H1 (cell line): ENCODE measurements around the gene TEX54. TPM values are rescaled to one million over a fixed set of nuclear protein-coding genes. Genes with fewer than 3 reads are reported as not detected.

Experiments
- CTCF ChIA-PET: fragments of 300-600 bp; sonication (Branson Sonifier 250); formaldehyde crosslinking; loops from one replicate; lab custom pipeline; 2021; ENCODE audit not compliant: partially characterized antibody; lab: Charles Lee
- POLR2A ChIA-PET: fragments of 300-600 bp; sonication (Branson Sonifier 250); formaldehyde crosslinking; loops from one replicate; lab custom pipeline; 2021; ENCODE audit warnings: inconsistent platforms; ENCODE audit not compliant: partially characterized antibody; lab: Charles Lee
- DNase-seq, 2 experiments: peaks; one replicate each; pipeline versions ENCODE4 v3.0.0 to v3.0.0-alpha.2; 2010 to 2022; ENCODE audit warnings: low spot score in 2 of 2, low read depth in 1 of 2, mixed read lengths in 1 of 2
- FAIRE-seq: peaks from 2 replicates; lab custom pipeline; 2011; peaks lifted over from hg19 to GRCh38; lab: Jason Lieb, UNC
- H2AFZ ChIP-seq: 2 replicates; pipeline ENCODE4 v1.8.1; 2012; ENCODE audit warnings: low read length, inconsistent platforms
- H2AK5ac ChIP-seq: 2 replicates; pipeline ENCODE4 v1.6.1; 2013; ENCODE audit warnings: low read depth, low read length
- H2BK120ac ChIP-seq: replicated peaks from 2 replicates; pipeline ENCODE3; 2013; ENCODE audit warnings: low read depth, low read length, inconsistent platforms
- H2BK12ac ChIP-seq: 2 replicates; pipeline ENCODE4 v1.6.1; 2013; ENCODE audit warnings: low read depth, low read length
- H2BK15ac ChIP-seq: 2 replicates; pipeline ENCODE4 v1.6.1; 2013; ENCODE audit warnings: low read length
- H2BK20ac ChIP-seq: 2 replicates; pipeline ENCODE4 v1.6.1; 2013; ENCODE audit warnings: low read length
- H2BK5ac ChIP-seq: 2 replicates; pipeline ENCODE4 v1.6.1; 2013; ENCODE audit warnings: low read depth, low read length
- H3K14ac ChIP-seq: 2 replicates; pipeline ENCODE4 v1.6.1; 2013; ENCODE audit warnings: inconsistent platforms; ENCODE audit not compliant: insufficient read length
- H3K18ac ChIP-seq: 2 replicates; pipeline ENCODE4 v1.6.1; 2013; ENCODE audit warnings: low read length; ENCODE audit errors: extremely low read depth
- H3K23ac ChIP-seq: 2 replicates; pipeline ENCODE4 v1.6.1; 2013; ENCODE audit warnings: inconsistent platforms; ENCODE audit not compliant: insufficient read length
- H3K23me2 ChIP-seq: 2 replicates; pipeline ENCODE4 v1.6.1; 2013; ENCODE audit warnings: low read depth, low read length
- H3K27ac ChIP-seq: 2 replicates; pipeline ENCODE4 v1.6.1; 2011; ENCODE audit warnings: low read depth, low read length, inconsistent platforms
- H3K27me3 ChIP-seq, 4 experiments: replicated peaks in 1 of 4; 1 replicate in 1 of 4; 2 replicates in 3 of 4; pipeline versions ENCODE4 v1.6.1 to v1.8.1; 2011 to 2013; ENCODE audit warnings: low read length in 3 of 4, mild to moderate bottlenecking in 3 of 4, inconsistent platforms in 2 of 4, mixed read lengths in 2 of 4, moderate library complexity in 1 of 4; ENCODE audit not compliant: control insufficient read depth in 3 of 4, insufficient read depth in 3 of 4; ENCODE audit errors: extremely low read depth in 1 of 4
- H3K36me3 ChIP-seq, 4 experiments: 2 replicates each; pipeline versions ENCODE4 v1.6.1 to v1.8.1; 2011 to 2013; ENCODE audit warnings: mild to moderate bottlenecking in 4 of 4, low read length in 3 of 4, moderate library complexity in 2 of 4, control low read depth in 1 of 4, inconsistent platforms in 1 of 4; ENCODE audit not compliant: insufficient read depth in 4 of 4, control insufficient read depth in 2 of 4
- H3K4ac ChIP-seq: replicated peaks from 2 replicates; pipeline ENCODE3; 2013; ENCODE audit warnings: low read length, low read depth, mixed read lengths, inconsistent platforms; ENCODE audit not compliant: insufficient read length
- H3K4me1 ChIP-seq, 4 experiments: replicated peaks in 1 of 4; 1 replicate in 1 of 4; 2 replicates in 3 of 4; pipeline versions ENCODE4 v1.6.1 to v1.8.1; 2011 to 2013; ENCODE audit warnings: low read length in 3 of 4, inconsistent platforms in 2 of 4, mixed read lengths in 1 of 4; ENCODE audit not compliant: insufficient read depth in 4 of 4, control insufficient read depth in 3 of 4
- H3K4me2 ChIP-seq, 2 experiments: 2 replicates each; pipeline versions ENCODE4 v1.6.1 to v1.8.1; 2011 to 2013; ENCODE audit warnings: low read depth in 2 of 2, low read length in 2 of 2, control low read depth in 1 of 2, inconsistent platforms in 1 of 2, mild to moderate bottlenecking in 1 of 2; ENCODE audit not compliant: insufficient read depth in 1 of 2
- H3K4me3 ChIP-seq, 4 experiments: fragments of 200-600, 300-600 bp in 1 of 4; sonication (generic), shearing (Covaris generic), sonication (Bioruptor Twin) in 1 of 4; 2 replicates each; pipeline versions ENCODE4 v1.5.1 to v1.8.1; 2011 to 2016; ENCODE audit warnings: low read length in 4 of 4, low read depth in 3 of 4, control low read depth in 2 of 4, inconsistent platforms in 2 of 4, mild to moderate bottlenecking in 2 of 4, mixed read lengths in 1 of 4, moderate library complexity in 1 of 4; ENCODE audit not compliant: insufficient read depth in 2 of 4; ENCODE audit errors: extremely low read depth in 1 of 4
- H3K56ac ChIP-seq: replicated peaks from 2 replicates; pipeline ENCODE3; 2013; ENCODE audit warnings: low read depth, mild to moderate bottlenecking, mixed read lengths, low read length, inconsistent platforms; ENCODE audit not compliant: insufficient read length
- H3K79me1 ChIP-seq: 2 replicates; pipeline ENCODE4 v1.6.1; 2013; ENCODE audit warnings: low read depth, low read length, control low read depth
- H3K79me2 ChIP-seq, 2 experiments: 2 replicates each; pipeline versions ENCODE4 v1.6.1 to v1.8.1; 2012 to 2013; ENCODE audit warnings: low read length in 2 of 2, mild to moderate bottlenecking in 2 of 2, inconsistent platforms in 1 of 2; ENCODE audit not compliant: insufficient read depth in 2 of 2, control insufficient read depth in 1 of 2
- H3K9ac ChIP-seq, 4 experiments: replicated peaks in 1 of 4; 1 replicate in 1 of 4; 2 replicates in 3 of 4; pipeline versions ENCODE4 v1.6.1 to v1.8.1; 2011 to 2013; ENCODE audit warnings: low read depth in 3 of 4, low read length in 3 of 4, control low read depth in 2 of 4, mild to moderate bottlenecking in 2 of 4, moderate library complexity in 2 of 4, inconsistent platforms in 1 of 4; ENCODE audit errors: extremely low read depth in 1 of 4
- H3K9me3 ChIP-seq, 2 experiments: 2 replicates each; pipeline versions ENCODE4 v1.6.1 to v1.8.1; 2012 to 2013; ENCODE audit warnings: mild to moderate bottlenecking in 2 of 2, moderate library complexity in 2 of 2, control low read depth in 1 of 2, inconsistent platforms in 1 of 2, low read depth in 1 of 2, low read length in 1 of 2, mixed read lengths in 1 of 2; ENCODE audit not compliant: insufficient read depth in 2 of 2
- H4K20me1 ChIP-seq, 2 experiments: replicated peaks in 1 of 2; 2 replicates each; pipeline versions ENCODE3 to v1.8.1; 2011 to 2013; ENCODE audit warnings: inconsistent platforms in 2 of 2, low read length in 2 of 2, mild to moderate bottlenecking in 1 of 2; ENCODE audit not compliant: insufficient read depth in 2 of 2, control insufficient read depth in 1 of 2
- H4K5ac ChIP-seq: 2 replicates; pipeline ENCODE4 v1.6.1; 2013; ENCODE audit warnings: low read length, low read depth, mixed read lengths, inconsistent platforms; ENCODE audit not compliant: insufficient read length
- H4K8ac ChIP-seq: 2 replicates; pipeline ENCODE4 v1.8.0; 2013; ENCODE audit warnings: mild to moderate bottlenecking, moderate library complexity, low read length, inconsistent platforms; ENCODE audit not compliant: insufficient read depth; ENCODE audit errors: extremely low read depth
- H4K91ac ChIP-seq: replicated peaks from 2 replicates; pipeline ENCODE3; 2013; ENCODE audit warnings: low read length, mixed read lengths, inconsistent platforms; ENCODE audit not compliant: insufficient read length
- BACH1 ChIP-seq: IDR thresholded peaks from 2 replicates; pipeline ENCODE4 v1.6.1; 2012; ENCODE audit warnings: low read length, improper control_type of control experiment
- CBX5 ChIP-seq: fragments of 300-800, 300-1000 bp; sonication (generic); IDR thresholded peaks from 2 replicates; pipeline ENCODE4 v1.7.1; 2016; ENCODE audit warnings: antibody characterized with exemption, low read length, low read depth
- CBX8 ChIP-seq: fragments of 300-800, 300-1000 bp; sonication (generic); IDR thresholded peaks from 2 replicates; pipeline ENCODE4 v1.7.1; 2016; ENCODE audit warnings: low read depth, low read length, borderline replicate concordance
- CHD1 ChIP-seq: IDR thresholded peaks from 2 replicates; pipeline ENCODE4 v1.6.1; 2012; ENCODE audit warnings: low read depth, low read length, improper control_type of control experiment
- FOSL1 ChIP-seq: IDR thresholded peaks from 2 replicates; pipeline ENCODE4 v1.6.1; 2011; ENCODE audit warnings: mild to moderate bottlenecking, low read depth, low read length, moderate library complexity; ENCODE audit not compliant: insufficient read depth
- GABPA ChIP-seq: IDR thresholded peaks from 2 replicates; pipeline ENCODE4 v1.6.1; 2011; ENCODE audit warnings: mild to moderate bottlenecking, low read length, moderate library complexity, borderline replicate concordance; ENCODE audit not compliant: insufficient read depth
- KDM1A ChIP-seq: fragments of 200-600, 300-600 bp; sonication (generic); IDR thresholded peaks from 2 replicates; pipeline ENCODE4 v1.7.1; 2016; ENCODE audit warnings: mild to moderate bottlenecking, low read length, borderline replicate concordance
- MAFK ChIP-seq: IDR thresholded peaks from 2 replicates; pipeline ENCODE4 v1.6.1; 2012; ENCODE audit warnings: low read depth, mild to moderate bottlenecking, improper control_type of control experiment, low read length
- NANOG ChIP-seq: IDR thresholded peaks from 2 replicates; pipeline ENCODE4 v1.6.1; 2011; ENCODE audit warnings: low read length, low read depth, mild to moderate bottlenecking, inconsistent platforms; ENCODE audit not compliant: insufficient read depth, poor library complexity, severe bottlenecking
- RXRA ChIP-seq: IDR thresholded peaks from 2 replicates; pipeline ENCODE4 v1.6.1; 2011; ENCODE audit warnings: low read depth, mild to moderate bottlenecking, low read length, moderate library complexity; ENCODE audit not compliant: insufficient read depth
- SIX5 ChIP-seq: IDR thresholded peaks from 2 replicates; pipeline ENCODE4 v1.6.1; 2011; ENCODE audit warnings: mild to moderate bottlenecking, low read depth, low read length
- WGBS, 2 experiments: shearing (Covaris generic) in 1 of 2; methylation state at CpG; one replicate each; pipeline versions ENCODE4 v1.1.6 to v1.1.7; 2013 to 2015; ENCODE audit warnings: low lambda C conversion rate in 2 of 2, mixed read lengths in 2 of 2, inconsistent platforms in 1 of 2, low coverage in 1 of 2, missing lambda C conversion rate in 1 of 2; ENCODE audit not compliant: insufficient replicate concordance in 2 of 2, insufficient coverage in 1 of 2, insufficient read length in 1 of 2; ENCODE audit errors: extremely low coverage in 1 of 2, missing lambda C conversion rate in 1 of 2; 5-methylcytosine and 5-hydroxymethylcytosine counted together
- polyA plus RNA-seq, 7 experiments: library from polyadenylated mRNA; depleted of rRNA in 3 of 7; stranded (reverse) in 5 of 7; unstranded in 2 of 7; fragments of >200 nt in 5 of 7; fragments of 200-250 nt in 2 of 7; gene quantifications; 1 replicate in 5 of 7; 2 replicates in 1 of 7; 4 replicates in 1 of 7; pipeline versions ENCODE4 v1.2.1 to v1.2.3, GENCODE V29; 2011 to 2013; ENCODE audit warnings: missing spikeins in 2 of 7, mixed read lengths in 2 of 7
- total RNA-seq: library from RNA; stranded (reverse); fragmentation: NEBNext Ultra II Directional; extraction: Animal tissue kit (Norgen Biotek cat#: 25700); gene quantifications from 2 replicates; pipeline ENCODE4 v1.2.1, GENCODE V29; 2021

The TEX54 gene
- total and polyA plus RNA-seq, 2 of the 8 experiments (the other 6 are each of a cell fraction or from before 2014, with no cell fraction given) = 1.2 TPM; not detected in 1

DNA sequence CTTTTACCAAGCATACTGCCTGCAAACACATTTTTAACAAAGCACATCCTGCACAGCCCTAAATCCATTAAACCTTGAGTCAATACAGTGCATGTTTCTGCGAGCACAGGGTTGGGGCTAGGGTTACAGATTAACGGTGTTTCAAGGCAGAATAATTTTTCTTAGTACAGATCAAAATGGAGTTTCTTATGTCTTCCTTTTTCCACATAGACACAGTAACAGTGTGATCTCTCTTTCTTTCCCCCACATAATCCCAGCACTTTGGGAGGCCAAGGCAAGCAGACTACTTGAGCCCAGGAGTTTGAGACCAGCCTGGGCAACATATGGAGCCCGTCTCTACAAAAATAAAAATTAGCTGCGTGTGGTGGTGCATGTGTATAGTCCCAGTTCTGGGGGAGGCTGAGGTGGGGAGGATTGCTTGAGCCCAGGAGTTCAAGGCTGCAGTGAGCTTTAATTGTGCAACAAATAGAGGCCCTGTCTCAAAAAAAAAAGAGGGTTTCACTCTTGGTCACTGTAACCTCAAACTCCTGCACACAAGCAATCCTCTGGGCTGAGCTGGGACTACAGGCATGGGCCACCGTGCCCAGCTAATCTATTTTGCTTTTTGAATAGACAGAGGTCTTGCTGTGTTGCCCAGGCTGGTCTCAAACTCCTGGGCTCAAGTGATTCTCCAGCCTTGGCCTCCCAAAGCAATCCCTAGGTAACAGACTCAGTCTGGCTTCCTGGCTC lies 28.4 kb upstream of the TEX54 start:
- H3K79me2 ChIP-seq = peaks cover 59 to 99% of the 10 kb centered on the region in 2 experiments
- H2AK5ac ChIP-seq = peak overlapping the region; percentile 65; the same call in 1 of the 2 replicates
- no peak overlapping the region for H2BK120ac ChIP-seq
- no peak overlapping the region for H3K23ac ChIP-seq
- H3K4me1 ChIP-seq = peaks cover 0 to 10% (median 6%) of the 10 kb centered on the region in 4 experiments; a peak in 4 of 7 replicates
- no peak overlapping the region for H2BK15ac ChIP-seq
- H4K91ac ChIP-seq = no peak overlapping the region
- H3K14ac ChIP-seq = no peak overlapping the region
- H3K9me3 ChIP-seq = no peaks in the 10 kb centered on the region
- peaks cover 8% of the 10 kb centered on the region for H3K79me1 ChIP-seq
- peaks cover 0 to 42% (median 8%) of the 10 kb centered on the region in 4 experiments; a peak in 7 of 8 replicates for H3K36me3 ChIP-seq
- H3K4ac ChIP-seq = no peak overlapping the region
- peaks cover 7% of the 10 kb centered on the region for H3K23me2 ChIP-seq
- no peak overlapping the region; the same call in 1 of the 2 replicates for H3K18ac ChIP-seq
- no peak overlapping the region for H3K27ac ChIP-seq
- H2AFZ ChIP-seq = no peak overlapping the region
- H3K56ac ChIP-seq = no peak overlapping the region
- no peaks in the 10 kb centered on the region for H3K27me3 ChIP-seq
- H2BK20ac ChIP-seq = no peak overlapping the region
- peak overlapping the region in 1 of 2 experiments; percentile 16; a peak in 2 of 4 replicates for H3K4me2 ChIP-seq
- no peak overlapping the region for H4K5ac ChIP-seq
- DNase-seq = no peak
- H2BK12ac ChIP-seq = no peak overlapping the region
- peak overlapping the region; percentile 66; the same call in 1 of the 2 replicates for H2BK5ac ChIP-seq
- H4K20me1 ChIP-seq = peaks cover 19 to 26% of the 10 kb centered on the region in 2 experiments
- no peak overlapping the region for H3K9ac ChIP-seq
- ChIA-PET CTCF (interaction anchor here (0.8 to 2.1 kb wide), 11 partner anchors 13 to 107 kb away, joined by 3 to 5 read pairs (median 4); partner anchors contain the start of genes NXF1, TMEM179B and ZBTB3), POLR2A (interaction anchor here (0.6 to 52.7 kb wide), 8 partner anchors 12 to 72 kb away, joined by 3 to 2104 read pairs (median 20); partner anchors contain the start of genes CHRM1, NXF1, SLC3A2 and STX5)
- peak overlapping the region; percentile 17; the same call in 1 of the 2 replicates for H4K8ac ChIP-seq
- H3K4me3 ChIP-seq = no peak overlapping the region
- FAIRE-seq = no peak
- WGBS, 2 experiments = 89% methylated on average over 5 of the region's 5 CpGs; no CpG with 5 or more reads in 1 of the 2 experiments
- TF ChIP-seq SIX5 = no peak
- TF ChIP-seq BACH1 = no peak
- TF ChIP-seq KDM1A = no peak
- TF ChIP-seq CHD1 = no peak
- TF ChIP-seq CBX5 = no peak
- no peak for TF ChIP-seq MAFK
- TF ChIP-seq CBX8 = no peak
- TF ChIP-seq GABPA = no peak
- no peak for TF ChIP-seq FOSL1
- TF ChIP-seq RXRA = no peak
- no peak for TF ChIP-seq NANOG
